HEK293 (cell line): Measurements from ENCODE around the gene TALDO1.

Experiments
- MEIS1 ChIP-seq: sonication (generic); formaldehyde crosslinking; IDR thresholded peaks from 2 replicates; pipeline ENCODE4 v1.8.1; 2022; ENCODE audit warnings: missing genetic modification reagents, mild to moderate bottlenecking, borderline replicate concordance
- REST ChIP-seq: fragments of 450-650 bp; formaldehyde crosslinking; IDR thresholded peaks from 2 replicates; pipeline ENCODE4 v1.5.1; 2016; ENCODE audit warnings: missing biosample characterization, missing genetic modification characterization
- ZNF776 ChIP-seq: fragments of 450-650 bp; formaldehyde crosslinking; IDR thresholded peaks from 2 replicates; pipeline ENCODE4 v1.5.0; 2017; ENCODE audit warnings: missing biosample characterization, missing genetic modification characterization, borderline replicate concordance

GRCh38 chr11:773425-773824 is 26.2 kb downstream of the TALDO1 start:
- TF ChIP-seq MEIS1 (CRISPR knock-in tag), result no peak
- no peak for TF ChIP-seq ZNF776
- no peak for TF ChIP-seq REST (tag by site-specific recombination)
